ENCODE data around the gene TNS1.

The TNS1 gene

DNA sequence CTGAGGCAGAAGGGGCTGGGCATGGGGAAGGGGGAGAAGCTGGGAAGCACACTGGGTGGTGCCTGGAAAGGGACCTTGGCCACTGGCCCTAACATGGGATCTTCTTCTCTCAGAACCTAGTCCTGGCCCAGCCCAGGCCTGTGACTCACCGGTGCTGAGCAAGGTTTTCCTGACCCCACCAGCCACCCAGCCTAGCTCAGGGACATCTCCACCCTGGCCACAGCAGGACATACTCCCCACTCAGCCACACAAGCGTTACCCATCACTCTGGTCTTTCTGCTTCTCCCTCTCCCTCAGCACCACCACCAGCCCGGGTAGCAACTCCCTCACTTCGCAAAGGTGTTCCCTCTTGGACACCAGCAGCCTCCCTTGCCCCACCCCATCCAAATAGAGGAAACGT, 22.8 kb downstream of the TNS1 start:
- no peak for DNase-seq (ENCODE audit: low read depth)

DNA sequence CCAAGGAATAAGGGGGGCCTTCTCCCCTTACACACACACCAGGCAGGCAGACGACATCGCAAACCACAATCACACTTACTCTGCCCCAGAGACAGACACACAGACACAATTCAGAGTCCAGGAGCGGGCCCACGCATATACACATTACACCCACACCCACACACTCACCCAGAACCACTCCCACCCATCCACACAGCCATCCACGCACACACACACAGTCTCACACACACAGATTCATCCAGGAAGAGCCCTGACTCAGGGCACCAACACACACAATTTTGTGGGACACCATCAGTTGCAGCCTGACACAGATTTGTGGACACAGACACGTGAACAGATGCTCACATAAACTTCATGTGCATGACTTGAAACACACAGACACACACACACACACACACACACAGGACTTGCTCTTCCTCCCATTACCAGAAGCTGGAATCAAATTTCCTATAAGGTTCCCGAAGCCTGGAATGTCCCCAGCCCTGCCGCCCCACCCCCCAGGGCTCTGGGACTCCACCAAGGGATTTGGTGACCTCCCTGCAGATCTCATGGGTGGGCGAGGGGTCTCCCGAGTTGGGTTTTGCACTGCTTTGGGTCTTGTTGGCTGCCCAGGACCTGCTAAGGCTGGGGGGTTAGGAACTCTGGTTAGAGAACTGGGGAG, 23.5 kb downstream of the TNS1 start:
- no peak for DNase-seq (ENCODE audit: low read depth)

DNA sequence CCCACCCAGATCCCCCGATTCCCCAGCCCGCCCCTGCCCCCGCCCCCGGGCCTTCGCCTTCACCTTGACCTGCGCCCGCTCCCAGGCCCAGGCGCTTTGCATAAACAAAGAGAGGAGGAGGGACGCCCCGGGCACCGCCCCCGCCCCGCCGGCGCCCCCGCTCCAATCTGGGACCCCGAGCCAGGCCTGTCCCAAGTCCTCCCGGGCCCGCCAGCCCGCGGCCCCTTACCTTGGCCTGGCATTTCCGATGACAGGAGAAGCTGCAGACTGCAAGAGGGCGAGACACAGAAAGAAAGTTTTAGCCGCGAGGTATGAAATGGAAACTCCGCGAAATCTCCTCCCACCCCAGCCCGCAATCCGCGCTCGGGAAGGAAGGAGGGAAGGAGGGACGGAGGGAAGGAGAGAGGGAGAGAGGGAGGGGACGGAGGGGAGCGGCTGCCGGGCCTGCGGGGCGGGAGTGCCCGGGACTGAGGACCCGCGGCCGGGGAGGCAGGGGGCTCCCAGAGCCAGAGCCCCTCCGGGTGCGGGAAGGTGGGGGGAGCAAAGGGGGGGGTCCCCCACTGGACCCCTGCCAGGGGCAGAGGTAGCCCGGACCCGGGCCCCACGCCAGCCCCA, 24.2 kb downstream of the TNS1 start:
- DNase-seq (ENCODE audit: low read depth): no peak

DNA sequence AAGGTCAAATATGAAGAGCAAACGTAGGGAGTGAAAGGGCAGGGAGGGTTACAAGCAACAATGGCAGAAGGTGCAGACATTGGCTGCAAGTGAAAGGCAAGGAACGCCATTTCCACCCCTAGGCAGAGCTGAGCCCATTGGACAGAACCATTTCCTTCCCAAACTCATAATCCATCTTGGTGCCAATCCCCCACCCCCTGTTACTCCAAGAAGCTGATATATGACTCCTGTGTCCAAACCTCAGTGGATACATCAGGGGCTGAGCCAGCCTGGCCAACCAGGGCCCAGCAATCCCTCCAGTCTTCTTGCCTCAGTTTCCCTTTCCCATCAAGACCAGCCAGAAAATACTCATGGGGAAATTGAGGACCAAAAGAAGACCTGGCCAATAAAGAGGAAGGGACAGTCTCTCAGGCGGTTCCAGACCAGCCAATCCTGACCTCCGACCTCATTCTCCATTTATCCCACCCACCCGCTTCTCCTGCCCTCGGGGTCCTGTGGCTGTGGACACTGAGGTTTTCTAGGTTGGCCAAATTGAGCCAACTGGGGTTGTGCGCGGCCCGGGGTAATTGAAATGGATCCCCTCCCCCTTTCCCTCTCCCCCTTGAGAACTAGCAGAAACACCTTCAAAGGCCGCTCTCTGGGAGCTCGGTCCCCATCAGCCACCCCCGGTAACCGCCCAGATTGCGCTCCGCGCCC, 24.8 kb downstream of the TNS1 start:
- no peak for DNase-seq (ENCODE audit: low read depth)

DNA sequence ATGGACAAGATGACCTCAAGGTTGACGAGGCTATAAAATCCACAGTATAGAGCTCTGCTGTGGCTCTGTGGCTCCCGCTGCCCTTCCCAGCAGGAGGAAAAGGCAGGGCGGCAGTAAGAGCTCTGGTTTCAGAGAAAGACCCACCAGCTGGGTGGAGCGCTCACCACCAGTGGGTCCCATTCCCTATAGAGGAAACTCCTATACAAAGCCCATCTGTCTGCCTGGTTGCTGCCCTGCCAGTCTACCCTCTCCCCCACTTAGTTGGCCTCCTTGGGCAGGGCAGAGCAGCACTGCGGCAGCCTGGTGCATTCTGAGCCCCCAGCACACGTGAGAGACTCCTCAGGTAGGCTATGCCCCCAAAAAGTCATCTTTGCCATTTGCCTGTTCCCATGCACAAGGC, 26.5 kb downstream of the TNS1 start:
- no peak for DNase-seq (ENCODE audit: low read depth)

DNA sequence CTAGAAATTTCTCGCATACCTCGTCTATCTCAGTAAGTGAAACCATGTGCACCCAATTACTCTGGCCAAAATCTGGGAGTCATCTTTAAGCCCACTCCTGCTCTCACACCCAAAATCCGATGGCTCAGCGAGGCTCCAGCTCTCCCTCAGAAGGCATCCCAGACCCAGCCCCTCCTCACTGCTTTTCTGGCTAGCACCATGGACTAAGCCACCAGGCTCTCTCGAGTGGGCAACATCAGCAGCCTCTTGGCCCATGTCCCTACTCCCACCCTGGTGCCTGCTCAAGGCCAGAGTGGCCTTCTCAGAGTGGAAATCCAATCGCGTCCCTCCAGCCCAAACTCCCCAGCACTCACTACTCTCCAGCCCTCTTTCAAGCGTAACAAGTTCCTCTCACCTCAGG, 27.2 kb downstream of the TNS1 start:
- DNase-seq (ENCODE audit: low read depth): no peak

DNA sequence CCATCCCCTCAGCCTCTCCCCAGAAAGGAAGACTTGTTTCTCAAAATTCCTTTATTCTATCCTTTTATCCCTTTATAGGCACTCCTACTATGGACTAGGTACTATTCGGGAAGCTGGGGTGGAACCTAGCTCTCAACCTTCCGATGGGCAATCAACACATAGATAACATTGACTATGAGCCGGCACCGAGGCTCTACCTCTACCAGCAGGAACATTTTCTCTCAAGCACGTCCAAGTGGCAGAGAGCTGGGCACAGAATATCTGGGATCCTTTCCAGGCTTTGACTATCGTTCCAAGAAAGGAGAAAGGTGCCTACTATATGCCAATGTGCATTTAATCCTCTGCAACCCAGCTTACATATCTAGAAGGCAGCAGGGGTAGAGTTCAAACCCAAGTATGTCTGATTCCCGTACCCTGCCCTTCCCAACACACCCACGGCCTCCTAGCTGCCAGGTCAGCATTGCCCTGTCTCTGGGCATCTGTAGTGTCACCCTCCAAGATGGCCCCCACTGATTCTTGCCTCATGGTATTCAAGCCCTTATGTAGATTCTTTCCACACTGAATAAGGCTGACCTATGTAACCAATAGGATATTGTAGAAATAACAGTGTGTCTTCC, 28.3 kb downstream of the TNS1 start:
- no peak for DNase-seq (ENCODE audit: low read depth)

DNA sequence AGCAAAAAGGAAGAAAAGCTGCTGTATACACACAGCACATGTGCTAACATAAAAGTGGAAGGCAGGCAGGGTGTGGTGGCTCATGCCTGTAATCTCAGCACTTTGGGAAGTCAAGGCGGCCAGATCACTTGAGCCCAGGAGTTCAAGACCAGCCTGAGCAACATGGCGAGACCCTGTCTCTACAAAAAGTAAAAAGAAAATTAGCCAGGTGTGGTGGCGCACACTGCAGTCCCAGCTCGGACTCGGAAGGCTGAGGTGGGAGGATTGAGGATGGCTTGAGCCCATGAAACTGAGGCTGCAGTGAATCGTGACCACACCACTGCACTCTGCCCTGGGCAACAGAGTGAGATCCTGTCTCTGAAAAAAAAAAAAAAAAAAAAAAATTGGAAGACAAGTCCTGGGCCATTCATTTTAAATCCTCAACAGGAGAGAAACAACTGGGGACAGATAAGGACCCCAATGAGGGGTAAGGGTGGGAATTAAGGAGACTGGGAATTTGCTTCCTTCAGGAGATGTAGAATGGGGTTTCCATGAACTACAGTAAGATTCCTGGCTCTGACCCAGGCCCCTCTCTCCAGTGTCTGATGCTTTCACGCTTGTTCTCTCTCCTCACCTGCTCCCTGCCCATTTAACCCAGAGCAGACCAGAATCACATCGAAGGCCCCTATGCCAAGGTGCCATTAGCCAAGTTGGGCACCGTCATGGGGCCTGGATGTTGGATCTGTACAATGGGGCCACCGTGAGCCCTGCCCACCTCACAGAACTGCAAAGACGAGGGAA, 29.6 kb downstream of the TNS1 start:
- DNase-seq (ENCODE audit: low read depth): no peak

DNA sequence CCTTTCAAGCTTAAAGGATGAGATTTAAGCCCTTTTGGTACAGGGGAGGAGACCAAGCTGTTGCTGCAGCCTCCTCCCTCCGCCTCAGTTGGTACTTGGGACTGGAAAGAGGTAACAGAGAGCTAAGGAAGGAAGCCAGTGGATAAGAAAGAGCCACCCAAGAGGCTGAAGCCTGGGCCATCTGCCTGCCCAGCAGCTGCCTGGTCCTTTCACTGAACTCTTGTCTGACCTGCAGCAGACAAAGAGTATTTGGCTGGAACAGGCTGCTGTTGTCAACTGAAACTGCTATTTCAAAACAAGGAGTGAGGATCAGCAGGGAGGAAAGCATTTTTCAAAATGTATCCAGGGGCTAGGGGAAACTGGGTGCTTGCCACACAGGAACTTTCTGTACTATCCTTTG, 30.3 kb downstream of the TNS1 start:
- no peak for DNase-seq (ENCODE audit: low read depth)

GRCh38 chr2:217972037-217972436, 30.8 kb downstream of the TNS1 start:
- no peak for DNase-seq (ENCODE audit: low read depth)

GRCh38 chr2:217971166-217971565, 31.6 kb downstream of the TNS1 start:
- DNase-seq (ENCODE audit: low read depth): no peak

GRCh38 chr2:217970206-217970605, 32.6 kb downstream of the TNS1 start:
- no peak for DNase-seq (ENCODE audit: low read depth)

- no peak for DNase-seq (ENCODE audit: low read depth)
These were observed 33.2 kb downstream of the TNS1 start for GRCh38 chr2:217969588-217969987.

DNA sequence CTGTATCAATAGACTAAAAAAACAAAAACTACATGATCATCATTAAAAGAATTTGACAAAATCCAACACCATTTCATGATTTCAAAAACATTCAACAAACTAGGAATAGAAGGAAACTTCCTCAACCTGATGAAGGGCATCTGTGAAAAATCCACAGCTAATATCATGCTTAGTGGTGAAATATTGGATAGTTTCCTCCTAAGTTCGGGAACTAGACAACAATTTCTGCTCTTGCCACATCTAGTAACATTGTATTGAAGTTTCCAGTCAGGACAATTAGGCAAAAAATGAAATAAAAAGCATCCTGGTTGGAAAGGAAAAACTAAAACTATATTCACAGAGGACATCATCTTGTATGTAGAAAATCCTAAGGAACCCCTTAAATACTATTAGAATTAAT, 34.8 kb downstream of the TNS1 start:
- no peak for DNase-seq (ENCODE audit: low read depth)

DNA sequence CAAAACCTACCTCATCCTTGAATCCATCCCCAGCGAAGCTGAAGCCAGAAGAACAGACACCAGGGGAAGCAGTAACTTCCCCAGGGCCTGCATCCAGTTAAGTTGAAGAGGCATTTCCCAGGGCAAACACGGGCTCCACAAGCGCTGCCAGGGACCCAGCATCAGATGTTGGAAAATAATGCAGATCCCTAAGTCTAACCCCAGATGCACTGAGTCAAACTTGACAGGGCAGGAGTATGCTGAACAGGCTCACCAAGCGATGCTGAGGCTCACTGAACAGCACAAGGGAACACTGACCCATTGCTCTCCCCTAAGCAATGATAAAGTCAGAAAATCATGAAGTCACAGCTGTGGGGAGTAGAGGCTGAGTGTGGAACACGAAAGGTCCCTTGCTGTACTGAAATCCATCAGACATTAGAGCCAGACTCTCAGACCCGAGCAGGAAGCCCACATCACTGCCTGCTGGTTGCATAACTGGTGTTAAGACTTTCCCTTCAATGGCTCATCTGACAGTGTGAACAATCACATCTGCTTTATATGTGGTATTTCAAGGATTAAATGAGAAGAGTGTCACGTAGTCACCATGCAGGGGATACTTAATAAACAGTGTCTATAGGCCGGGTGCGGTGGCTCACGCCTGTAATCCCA, 36.2 kb downstream of the TNS1 start:
- DNase-seq (ENCODE audit: low read depth): no peak

DNA sequence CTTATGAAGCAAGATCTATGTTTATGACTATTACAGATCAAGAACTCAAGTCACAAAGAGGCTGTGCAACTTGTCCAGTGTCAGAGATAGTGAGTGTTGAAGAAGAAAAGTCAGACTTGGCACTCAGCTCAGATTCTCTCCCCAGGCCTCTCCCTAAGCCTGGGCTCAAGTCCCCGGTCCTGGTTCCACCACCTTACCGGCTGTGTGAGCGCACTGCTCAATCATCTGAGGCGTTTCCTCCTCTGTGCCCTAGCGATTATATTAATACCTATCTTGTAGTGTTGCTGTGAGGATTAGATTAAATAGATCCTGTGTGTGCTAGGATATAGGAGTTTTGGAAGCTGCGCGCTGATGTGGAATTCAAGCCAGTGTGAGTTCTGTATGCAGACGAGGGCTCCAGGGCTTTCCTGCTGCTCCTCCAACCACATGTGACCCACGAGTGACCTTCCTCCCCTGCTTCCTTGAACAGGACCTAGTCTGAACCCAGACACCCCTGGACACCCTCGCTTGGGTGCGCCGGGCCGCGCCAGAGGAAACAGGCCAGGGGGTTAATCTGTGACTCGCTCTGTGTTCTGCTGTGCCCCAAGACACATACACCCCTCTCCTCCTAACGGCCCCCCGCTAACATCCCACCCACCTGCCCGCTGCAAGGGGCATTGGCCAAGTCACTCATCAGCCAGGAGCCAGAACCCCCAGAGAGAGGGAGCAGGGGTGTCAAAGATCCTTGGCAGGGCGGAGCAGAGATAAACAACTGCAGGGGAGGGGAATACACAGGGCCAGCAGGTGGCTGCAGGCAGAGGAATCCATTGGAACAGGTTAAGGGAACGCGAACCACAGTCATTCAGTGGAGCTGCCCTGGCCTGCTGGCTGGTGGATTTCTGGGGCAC, 38.3 kb downstream of the TNS1 start:
- DNase-seq (ENCODE audit: low read depth): no peak

GRCh38 chr2:217960351-217960750, 42.4 kb downstream of the TNS1 start:
- no peak for DNase-seq (ENCODE audit: low read depth)

GRCh38 chr2:217959723-217960122, 43.1 kb downstream of the TNS1 start:
- no peak for DNase-seq (ENCODE audit: low read depth)

GRCh38 chr2:217958884-217959225, 43.9 kb downstream of the TNS1 start:
- DNase-seq (ENCODE audit: low read depth): no peak

DNA sequence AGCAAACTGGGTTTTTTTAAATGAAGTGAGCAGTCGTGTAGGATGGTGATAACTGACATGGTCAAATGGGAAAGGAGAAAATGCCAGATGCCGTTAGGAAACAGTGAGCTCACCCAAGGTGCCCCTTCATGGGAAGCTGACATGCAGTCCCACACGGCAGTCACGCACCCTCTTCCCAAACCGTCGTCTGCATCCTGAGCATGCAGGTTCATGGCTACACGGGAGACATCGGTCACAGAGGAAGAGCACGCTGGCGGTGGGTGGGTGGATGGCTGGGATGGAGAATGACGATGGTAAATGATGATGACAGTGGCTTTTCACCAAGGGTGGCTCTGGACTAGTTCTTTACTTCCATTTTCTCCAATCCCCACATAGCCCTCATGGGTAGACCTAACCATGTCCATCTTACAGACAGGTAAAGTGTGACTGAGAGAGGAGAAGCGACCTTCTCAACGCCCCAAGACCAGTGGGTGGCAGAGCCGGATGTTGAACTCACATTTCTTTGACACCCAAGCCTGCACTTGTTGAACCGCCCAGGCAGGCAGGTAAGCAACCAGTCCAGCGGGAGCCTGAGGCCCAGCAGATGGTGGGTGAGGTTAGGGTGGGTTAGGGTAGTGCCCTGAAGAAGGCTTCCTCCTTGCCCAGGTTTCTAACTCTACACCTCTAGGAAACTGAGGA, 44.5 kb downstream of the TNS1 start:
- no peak for DNase-seq (ENCODE audit: low read depth)
